ENCODE data around the gene NEK8.
"Not testable (repeated sequence)": the region's sequence is repeated elsewhere in the genome, so short reads cannot be mapped to it uniquely, and the experiment has no call there.

Gene NEK8

GRCh38 chr17:28725660-28726225 lies 2.8 kb upstream of the NEK8 start:
- no peak for DNase-seq

- DNase-seq: peak; percentile 47
Observed at GRCh38 chr17:28726226-28726626, 2.4 kb upstream of the NEK8 start, which contains the start of gene TLCD1. TSS of gene TLCD1 (minus strand) at chr17:28726233. CDS start at chr17:28726097, 136 bp downstream.

- DNase-seq: peak; percentile 84
Observed at GRCh38 chr17:28726627-28727491, 1.7 kb upstream of the NEK8 start.

- no peak for DNase-seq
Observed at GRCh38 chr17:28729950-28730330, 1.4 kb downstream of the NEK8 start.

- DNase-seq: no peak
Observed at GRCh38 chr17:28733346-28733745, 4.8 kb downstream of the NEK8 start.

- DNase-seq: no peak
Observed at GRCh38 chr17:28734712-28735241, 6.2 kb downstream of the NEK8 start.

- DNase-seq: no peak
Observed at GRCh38 chr17:28735242-28735722, 6.7 kb downstream of the NEK8 start.

- DNase-seq: not testable (repeated sequence)
Observed at GRCh38 chr17:28735913-28736769, 7.6 kb downstream of the NEK8 start.

- no peak for DNase-seq
Observed at GRCh38 chr17:28737316-28737715, 8.7 kb downstream of the NEK8 start.

- no peak for DNase-seq
Observed at GRCh38 chr17:28737770-28738679, 9.4 kb downstream of the NEK8 start.

- DNase-seq: no peak
Observed at GRCh38 chr17:28738680-28739384, 10.2 kb downstream of the NEK8 start.

GRCh38 chr17:28740406-28741357 lies 12.1 kb downstream of the NEK8 start:
- DNase-seq: no peak

GRCh38 chr17:28741358-28742349 lies 13.1 kb downstream of the NEK8 start:
- no peak for DNase-seq

- peak; percentile 60 for DNase-seq
Observed at GRCh38 chr17:28743243-28744103, 14.9 kb downstream of the NEK8 start, which contains the start of gene TRAF4. TSS of gene TRAF4 (plus strand) at chr17:28744011. CDS start at chr17:28744113, 102 bp downstream.

- DNase-seq: peak; percentile 55
Observed at GRCh38 chr17:28744104-28744971, 15.8 kb downstream of the NEK8 start.

- no peak for DNase-seq
Observed at GRCh38 chr17:28744972-28745785, 16.6 kb downstream of the NEK8 start.
